KBM-7 (cell line): ENCODE data around the gene RYR3.

Source experiments
- DNase-seq: peaks from one replicate; pipeline ENCODE4 v3.0.0-alpha.2; 2015
- in situ Hi-C: fragments of 300-500 bp; cut with MboI; formaldehyde crosslinking; loops from 2 replicates; pipeline ENCODE4 v1.14.3; 2020; ENCODE audit warnings: low sequenced_read_pairs, low pct_unique_long_range_greater_than_20kb, mixed read lengths

The RYR3 gene

DNA sequence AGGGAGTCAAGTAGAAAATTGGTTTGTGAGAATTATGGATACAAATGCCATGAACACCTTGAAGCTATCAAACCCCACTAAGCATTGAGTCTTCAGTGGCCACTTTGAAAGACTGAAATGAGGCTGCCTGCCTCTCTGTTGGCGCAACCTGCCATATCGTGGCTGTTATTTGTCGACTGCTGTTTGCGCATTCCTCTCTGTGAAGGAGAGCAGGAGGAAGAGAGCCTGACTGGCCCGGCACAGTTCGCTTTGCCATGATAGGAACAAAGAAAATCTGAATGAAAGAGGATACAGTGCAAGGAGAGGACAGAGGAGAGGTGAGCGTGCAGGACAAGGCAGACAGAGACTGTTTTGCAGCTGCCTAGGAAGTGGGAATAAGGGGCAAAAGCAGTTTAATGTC is 289.4 kb downstream of the RYR3 start:
- no peak for DNase-seq
- in situ Hi-C loops, result no loop called here

DNA sequence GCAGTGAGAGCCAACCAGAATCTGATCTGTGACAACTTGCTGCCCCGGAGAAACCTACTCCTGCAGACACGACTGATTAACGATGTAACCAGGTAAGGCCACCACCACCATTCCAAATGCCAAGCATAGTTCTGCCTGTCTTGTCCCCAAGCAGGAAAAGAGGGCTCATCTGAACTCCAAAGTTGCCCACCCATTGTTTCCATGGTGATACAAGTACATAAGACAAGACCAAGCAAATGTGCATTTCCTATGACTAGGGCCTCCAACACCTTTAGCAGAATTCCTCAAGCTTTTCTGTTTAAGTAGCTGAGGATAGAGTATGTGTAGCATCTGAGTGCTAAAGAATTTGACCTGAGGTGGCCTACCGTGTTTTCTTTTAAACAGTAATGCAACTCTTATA is 290.7 kb downstream of the RYR3 start:
- no peak for DNase-seq

DNA sequence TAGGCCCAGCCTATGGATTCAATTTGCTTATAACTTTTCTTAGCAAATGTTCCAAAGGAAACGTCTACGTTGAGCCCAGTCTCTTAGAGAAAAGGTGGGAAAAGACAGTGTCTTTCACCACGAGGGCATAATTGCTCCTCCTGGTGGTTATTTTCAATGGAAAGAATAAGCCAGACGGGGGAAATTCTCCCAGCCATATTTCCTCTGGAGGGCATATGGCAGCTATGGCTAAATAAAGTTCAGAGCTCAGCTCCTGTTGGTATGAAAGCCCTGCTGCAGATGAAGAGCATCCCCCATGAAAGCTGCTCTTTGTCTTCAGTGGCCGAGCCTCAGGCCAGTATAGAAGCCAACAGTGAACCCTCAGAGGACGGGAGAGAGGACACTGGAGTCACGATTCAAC is 297.9 kb downstream of the RYR3 start:
- DNase-seq, result no peak
- in situ Hi-C loops, result no loop called here

More for the DNA sequence above, 290.7 kb downstream of the RYR3 start:
- in situ Hi-C loops, result no loop called here

DNA sequence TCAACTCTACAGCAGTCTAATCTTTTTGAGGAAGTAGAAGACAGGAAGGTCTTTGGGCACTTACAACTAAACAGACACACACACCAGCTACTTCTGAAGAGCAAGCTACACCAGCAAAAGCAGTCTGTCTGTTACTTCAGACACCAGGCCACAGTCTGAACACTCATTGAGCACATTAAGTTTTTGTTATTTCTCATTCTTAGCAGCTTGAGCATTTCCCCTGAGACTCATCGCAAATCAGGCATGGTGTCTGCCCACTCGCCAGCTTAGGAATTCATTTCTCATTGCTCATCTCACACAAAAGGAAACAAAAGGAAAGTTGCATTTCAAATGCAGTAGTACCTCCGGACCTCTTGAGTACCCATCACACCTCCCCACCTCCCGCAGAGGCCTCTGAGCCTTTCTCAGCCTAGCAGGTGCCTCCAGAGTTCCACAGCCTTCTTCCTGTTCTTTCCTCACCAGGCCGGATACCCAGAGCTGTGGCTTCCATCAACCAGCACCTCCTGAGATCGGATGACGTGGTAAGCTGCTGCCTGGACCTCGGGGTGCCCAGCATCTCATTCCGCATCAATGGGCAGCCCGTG is 302.0 kb downstream of the RYR3 start:
- no peak for DNase-seq

DNA sequence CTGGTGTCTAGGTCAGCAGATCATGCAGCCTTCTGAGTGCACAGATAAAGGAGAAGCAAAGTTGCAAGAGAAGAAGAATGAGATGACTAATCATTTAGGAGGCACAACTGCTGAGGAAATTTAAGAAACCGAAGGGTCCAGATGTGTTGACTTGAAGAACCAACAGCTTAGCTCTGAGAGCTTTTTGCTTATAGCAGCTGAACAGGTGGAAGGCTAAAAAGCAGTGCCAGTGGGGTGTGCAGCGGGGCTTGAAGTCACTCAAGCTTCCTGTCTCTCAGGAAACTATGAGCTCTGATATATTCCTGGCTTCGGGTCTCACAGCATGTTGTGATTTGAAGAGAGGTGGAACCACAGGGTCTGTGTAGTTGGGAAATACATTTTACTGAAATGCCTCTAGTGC is 305.7 kb downstream of the RYR3 start:
- no peak for DNase-seq
- in situ Hi-C loops, result no loop called here

More for the DNA sequence above, 302.0 kb downstream of the RYR3 start:
- in situ Hi-C loops, result no loop called here

DNA sequence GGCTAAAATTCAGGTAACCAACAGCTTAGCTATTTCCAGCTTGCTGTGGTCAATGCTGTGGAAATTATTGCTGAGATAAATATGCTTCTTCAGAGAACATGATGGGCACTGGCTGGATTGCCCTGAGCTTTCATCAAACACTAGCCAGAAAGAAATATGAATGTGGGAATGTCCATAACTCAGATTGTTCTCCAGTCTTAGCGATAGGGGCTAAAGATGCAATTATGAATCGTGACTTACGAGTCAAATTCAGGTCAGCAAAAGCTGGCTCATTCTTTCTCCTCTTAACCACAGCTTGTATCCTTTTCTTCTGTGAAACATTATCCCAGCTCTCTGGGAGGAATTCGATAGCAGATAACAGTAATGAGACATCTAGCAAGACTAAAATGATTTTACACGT is 307.6 kb downstream of the RYR3 start:
- in situ Hi-C loops, result no loop called here

DNA sequence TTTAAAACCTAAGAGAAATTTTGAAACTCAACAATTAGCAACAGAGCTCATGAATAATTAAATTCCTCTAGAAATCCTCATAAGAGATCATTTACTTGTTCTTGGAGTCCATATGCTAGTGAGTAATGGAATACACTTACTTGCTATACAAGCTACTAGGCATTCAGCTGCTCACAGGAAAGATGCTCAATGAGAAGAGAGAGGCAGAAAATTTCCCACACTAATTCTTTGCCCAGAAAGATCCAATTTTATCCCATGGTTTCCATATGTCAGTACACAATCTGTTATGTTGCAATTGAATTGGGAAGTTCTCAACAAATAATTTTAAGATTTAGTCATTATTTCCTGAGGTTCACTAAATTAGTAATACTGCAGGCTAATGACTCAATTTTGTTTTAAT is 310.4 kb downstream of the RYR3 start:
- in situ Hi-C loops, result no loop called here
- no peak for DNase-seq

More for the DNA sequence above, 307.6 kb downstream of the RYR3 start:
- no peak for DNase-seq

DNA sequence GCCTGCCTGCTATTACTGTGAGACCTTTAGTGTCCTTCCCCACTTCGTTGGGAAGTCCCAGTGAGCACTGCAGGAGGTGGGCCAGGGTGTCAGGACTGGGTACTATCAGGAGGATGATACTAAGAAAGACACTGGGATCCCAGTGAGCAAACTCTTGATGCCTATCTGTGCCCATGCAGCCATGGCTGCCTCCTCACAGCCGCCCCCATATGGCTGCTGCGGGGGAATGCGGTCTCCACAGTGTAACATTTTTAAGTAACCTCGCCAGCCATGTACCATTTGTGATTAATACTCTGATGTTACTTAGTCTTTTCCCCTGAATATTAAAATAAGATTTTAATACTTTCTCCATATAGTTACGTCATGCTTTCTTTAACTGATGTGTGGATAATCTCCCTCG is 312.2 kb downstream of the RYR3 start:
- in situ Hi-C loops, result no loop called here
- DNase-seq, result no peak

DNA sequence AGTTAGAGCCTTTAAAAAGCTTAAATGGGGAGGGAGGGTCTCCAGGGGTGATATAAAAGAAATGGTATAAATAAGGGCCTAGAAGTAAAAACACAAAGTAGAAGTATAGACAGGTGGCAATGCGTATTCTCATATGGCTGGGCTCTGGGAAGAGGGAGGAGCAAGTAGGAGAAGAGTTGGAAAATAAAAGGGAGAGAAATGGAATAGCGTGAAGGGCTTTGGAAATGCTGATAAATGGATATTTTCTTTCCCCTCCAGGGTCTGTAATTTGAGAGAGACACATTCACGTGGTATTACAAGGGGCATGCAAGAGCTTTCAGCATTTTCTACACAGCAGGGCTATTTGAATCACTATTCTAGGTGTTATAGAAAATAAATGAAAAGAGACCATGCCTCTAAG is 313.7 kb downstream of the RYR3 start:
- in situ Hi-C loops, result no loop called here

DNA sequence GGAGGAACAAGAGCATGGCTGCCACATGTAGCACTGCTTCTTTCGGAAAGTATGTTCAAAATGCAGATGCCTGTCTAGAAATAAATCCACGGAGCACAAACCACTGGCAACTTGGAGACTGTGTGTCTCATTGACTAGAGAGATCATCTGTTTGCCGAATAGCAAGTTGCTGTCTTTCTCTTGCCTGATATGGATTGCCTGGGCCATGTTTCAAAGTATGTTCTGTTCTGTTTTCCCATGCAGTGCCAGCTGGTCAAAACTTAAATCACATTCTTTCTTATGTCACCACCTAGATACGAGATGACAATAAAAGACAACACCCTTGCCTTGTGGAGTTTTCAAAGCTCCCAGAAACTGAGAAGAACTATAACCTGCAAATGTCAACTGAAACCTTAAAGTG is 318.9 kb downstream of the RYR3 start:
- DNase-seq, result no peak
- in situ Hi-C loops, result no loop called here

More for the DNA sequence above, 313.7 kb downstream of the RYR3 start:
- no peak for DNase-seq

DNA sequence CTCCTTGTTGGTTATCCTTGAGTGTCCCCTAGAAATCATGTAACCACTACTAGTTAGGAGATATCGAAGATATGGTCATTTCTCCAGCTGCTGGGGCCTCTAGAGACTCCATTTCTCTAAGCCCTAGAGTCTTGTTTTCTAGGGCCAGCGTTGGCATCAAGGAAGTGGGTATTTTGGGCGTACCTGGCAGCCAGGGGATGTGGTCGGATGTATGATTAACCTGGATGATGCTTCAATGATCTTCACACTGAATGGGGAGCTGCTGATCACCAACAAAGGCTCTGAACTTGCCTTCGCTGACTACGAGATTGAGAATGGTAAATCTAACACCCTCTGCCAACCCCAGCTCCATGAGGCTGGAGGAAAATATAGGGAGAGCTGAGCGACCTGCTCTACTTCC is 325.5 kb downstream of the RYR3 start:
- in situ Hi-C loops, result no loop called here
- DNase-seq, result no peak

DNA sequence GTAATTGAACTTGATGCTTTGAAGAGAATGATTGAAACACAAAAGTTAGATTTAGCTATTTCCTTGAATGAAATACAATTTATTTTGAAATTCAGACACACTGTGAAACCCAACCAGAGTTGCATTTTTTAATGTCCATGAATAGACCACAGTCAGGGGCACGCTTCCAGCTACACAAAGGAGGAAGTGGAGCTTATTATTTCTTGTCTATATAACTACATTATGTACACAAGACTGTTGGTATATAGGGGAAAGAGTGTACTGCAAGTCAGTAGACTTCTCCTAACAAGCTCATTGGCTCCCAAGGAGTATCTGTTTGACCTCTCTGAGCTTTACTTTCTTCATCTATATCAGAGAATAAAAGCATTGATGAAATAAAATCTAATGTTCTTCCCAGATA is 326.2 kb downstream of the RYR3 start:
- in situ Hi-C loops, result no loop called here
- DNase-seq, result no peak

DNA sequence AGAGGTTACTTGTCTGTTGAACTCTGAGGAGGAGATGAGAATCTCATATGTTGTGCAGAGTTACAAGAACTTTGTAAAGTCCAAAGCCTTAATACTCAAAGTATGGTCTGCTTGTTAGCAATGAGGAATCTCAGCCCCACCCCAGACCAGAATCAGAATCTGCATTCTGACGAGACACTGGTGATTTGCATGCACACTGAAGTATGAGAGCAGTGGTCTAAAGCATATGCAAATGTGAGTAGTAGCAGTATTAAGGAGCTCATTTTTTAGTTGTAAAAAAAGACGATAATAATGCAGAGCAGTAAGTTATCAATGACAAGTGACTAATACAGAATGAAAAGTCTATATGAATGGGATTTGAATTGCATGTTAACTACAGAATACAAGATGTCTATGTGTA is 327.7 kb downstream of the RYR3 start:
- in situ Hi-C loops, result no loop called here
- DNase-seq, result no peak

DNA sequence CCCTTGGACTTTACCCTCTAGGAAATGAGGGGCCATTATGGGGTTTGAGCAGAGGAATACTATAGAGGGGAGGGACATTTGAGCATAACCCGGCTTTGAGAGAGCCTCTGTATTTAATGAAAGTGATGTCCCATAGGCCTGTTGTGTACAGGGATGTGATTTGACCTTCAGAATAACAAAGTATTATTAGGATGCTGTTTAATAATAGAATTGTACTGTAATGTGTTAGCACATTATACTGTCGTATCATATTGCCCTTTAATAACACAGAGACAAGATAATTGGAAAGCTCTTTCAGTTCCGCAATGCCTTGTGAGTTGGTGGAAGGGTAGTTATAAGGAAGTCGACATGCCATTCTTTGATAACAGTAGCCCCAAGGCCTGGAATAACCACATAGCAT is 328.3 kb downstream of the RYR3 start:
- in situ Hi-C loops, result no loop called here

DNA sequence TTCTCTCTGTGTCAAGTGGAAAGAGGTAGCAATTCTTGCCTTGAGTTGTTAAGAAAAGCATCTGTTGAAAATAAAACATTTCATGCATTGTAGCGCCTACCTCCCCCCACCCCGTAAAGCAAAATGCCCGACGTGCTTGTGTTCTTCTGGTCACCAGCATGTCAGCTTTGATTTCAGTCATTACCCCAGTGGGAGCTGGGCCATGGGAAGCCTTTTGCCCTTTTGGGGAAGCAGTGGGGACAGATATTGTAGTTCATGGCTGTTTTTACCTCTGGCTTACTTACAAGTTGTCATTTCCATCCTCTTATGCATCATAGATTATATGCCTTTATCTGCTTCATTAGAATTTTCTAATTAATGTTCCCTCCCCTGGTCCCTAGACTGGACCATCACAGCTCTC is 328.7 kb downstream of the RYR3 start:
- in situ Hi-C loops, result no loop called here
- no peak for DNase-seq

More for the DNA sequence above, 328.3 kb downstream of the RYR3 start:
- DNase-seq, result no peak

DNA sequence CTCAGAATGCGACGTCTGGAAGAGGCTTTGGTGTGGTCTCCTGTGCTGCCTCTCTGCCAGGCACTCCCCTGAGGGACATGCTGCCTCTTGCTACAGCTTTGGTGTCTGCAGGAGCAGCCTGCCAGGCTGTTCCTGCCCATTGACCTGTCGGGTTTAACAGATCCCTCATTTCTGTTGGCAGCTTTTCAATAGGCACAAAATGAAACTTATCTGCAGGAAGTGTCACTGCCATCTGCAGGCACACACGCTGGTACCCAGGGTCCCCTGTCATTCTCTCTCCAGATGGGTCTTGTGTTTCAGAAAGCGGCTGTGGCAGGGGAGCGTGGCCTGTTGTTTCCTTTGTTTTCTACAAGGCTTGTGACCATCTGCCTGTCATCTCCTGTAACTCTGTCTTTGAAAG is 329.2 kb downstream of the RYR3 start:
- DNase-seq, result no peak
- in situ Hi-C loops, result no loop called here

DNA sequence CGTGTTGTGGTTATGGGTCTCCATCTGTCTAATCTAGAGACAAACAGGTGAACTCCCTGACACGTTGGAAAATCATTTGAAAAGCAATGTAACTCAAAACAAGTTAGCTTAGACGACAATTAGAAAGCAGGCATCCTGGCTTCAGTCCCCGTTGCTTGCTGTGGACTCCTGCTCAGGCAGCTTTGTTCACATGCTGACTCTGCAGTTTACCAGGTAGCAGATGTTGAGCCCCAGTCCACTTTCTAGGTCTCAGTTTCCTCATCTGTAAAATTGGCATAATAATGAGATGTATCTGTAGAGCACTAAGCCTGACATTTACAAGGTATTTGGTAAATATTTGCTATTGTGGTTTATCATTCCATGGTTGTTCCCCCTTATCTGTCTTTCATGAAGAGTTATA is 330.3 kb downstream of the RYR3 start:
- DNase-seq, result no peak
- in situ Hi-C loops, result no loop called here

DNA sequence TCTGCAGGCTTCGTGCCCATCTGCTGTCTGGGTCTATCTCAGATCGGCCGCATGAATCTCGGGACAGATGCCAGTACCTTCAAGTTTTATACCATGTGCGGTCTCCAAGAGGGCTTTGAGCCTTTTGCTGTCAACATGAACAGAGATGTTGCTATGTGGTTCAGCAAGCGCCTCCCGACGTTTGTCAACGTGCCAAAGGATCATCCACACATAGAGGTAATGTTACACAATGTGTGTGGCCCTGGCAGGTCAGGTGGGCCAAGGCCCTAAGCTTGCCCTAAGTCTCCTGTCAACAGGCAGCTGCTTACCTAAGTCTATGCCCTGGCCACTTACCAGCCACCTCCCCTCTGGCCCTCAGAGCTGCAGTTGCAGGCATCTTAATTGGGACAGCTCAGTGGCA is 333.5 kb downstream of the RYR3 start:
- in situ Hi-C loops, result no loop called here
- DNase-seq, result no peak

DNA sequence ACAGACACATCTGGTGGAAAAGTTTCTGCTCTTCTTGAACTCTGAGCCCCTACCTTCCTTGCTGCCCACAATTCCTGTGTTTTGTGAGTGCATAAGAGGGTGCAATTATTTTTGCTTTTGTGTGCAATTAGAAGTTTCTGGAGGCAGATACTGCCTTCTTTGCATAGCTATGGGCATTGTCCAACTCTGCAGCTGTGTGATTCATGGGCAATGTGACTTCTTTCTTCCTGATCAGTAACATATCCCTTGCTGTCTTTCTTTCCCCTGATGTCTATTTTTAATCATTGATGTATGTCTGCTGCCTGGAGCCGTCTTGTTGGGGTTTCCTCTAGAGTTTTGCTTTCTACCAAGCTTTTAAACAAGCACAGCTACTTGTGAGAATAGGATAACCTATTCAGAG is 336.0 kb downstream of the RYR3 start:
- no peak for DNase-seq
- in situ Hi-C loops, result no loop called here

DNA sequence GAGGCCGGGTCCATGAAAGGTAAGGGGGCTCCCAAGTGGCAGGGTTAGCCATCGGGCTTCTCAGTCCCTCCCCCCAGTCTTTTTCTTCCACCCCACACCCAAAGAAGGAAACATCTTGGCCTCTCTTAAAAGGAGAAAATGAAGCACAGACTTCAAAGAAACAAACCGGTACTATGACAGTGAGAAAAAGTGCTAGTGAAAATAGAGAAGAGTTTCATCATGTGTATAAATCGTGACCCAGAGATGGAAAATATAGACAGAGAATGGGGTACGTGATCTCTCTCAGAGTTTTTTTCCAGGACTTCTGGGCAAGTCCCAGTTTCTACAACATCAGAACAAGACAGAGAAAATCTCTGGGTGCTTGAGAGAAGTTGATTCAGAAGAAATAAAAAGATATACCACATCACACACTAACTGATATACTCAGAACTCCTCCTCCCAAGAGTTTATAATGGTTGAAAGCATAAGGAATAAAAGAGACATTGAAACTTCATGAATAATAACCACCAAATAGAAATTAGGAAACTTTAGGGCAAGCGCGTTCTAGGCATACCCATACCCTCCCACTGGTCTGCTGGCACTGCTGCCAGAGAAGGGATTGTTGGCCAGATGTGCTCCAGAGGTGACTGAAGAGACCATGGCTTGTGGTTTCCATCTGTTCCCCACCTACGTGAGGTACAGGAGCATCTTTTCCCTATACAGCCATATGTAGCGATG is 338.6 kb downstream of the RYR3 start:
- no peak for DNase-seq
- in situ Hi-C loops, result no loop called here

DNA sequence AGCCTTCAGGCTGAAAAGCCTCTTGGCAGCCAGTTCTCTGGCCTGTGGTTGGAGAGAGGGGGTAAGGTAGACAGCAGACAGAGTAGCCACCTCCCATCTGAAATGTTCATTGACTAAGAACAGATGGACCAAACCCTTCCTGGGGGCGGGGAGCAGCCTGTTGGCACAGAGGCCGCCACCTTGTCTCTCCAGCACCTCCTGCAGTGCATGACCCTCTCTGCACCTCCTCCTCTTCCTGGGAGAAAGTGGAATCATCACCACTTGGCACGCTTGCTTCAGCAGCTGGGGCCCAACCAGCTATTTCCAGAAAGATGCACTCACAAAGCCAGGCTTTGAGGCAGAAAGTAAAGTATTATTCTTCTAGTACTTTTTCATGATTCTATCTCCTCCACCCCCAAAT is 344.1 kb downstream of the RYR3 start:
- DNase-seq, result no peak
- in situ Hi-C loops, result no loop called here
